CD14-positive monocyte (primary cell): ENCODE results near the gene MBD5. TPM values are rescaled to one million over a fixed set of nuclear protein-coding genes. Genes with fewer than 3 reads are reported as not detected.

Source experiments
- DNase-seq, 3 donors: peaks; one replicate each; pipeline ENCODE4 v3.0.0-alpha.2; 2011 to 2022
- H2AFZ ChIP-seq: 2 replicates; pipeline ENCODE4 v1.6.0; 2012; ENCODE audit warnings: mild to moderate bottlenecking, low read depth, low read length, inconsistent platforms; ENCODE audit not compliant: insufficient read depth, poor library complexity, severe bottlenecking
- H3K27ac ChIP-seq, 2 donors: 1 replicate in 1 of 2; 2 replicates in 1 of 2; pipeline ENCODE4 v1.5.1; 2012 to 2013; ENCODE audit warnings: low read length in 2 of 2, control low read depth in 1 of 2, inconsistent platforms in 1 of 2, low read depth in 1 of 2, mild to moderate bottlenecking in 1 of 2
- H3K27me3 ChIP-seq, 2 donors: one replicate each; pipeline versions ENCODE4 v1.6.0 to v1.6.1; 2011 to 2013; ENCODE audit warnings: low read length in 2 of 2; ENCODE audit not compliant: control insufficient read depth in 2 of 2, insufficient read depth in 2 of 2
- H3K36me3 ChIP-seq, 2 donors: replicated peaks in 1 of 2; 1 replicate in 1 of 2; 2 replicates in 1 of 2; pipeline versions ENCODE4 v1.5.1 to v1.6.1; 2012 to 2013; ENCODE audit warnings: low read length in 2 of 2, control low read depth in 1 of 2, inconsistent platforms in 1 of 2, mild to moderate bottlenecking in 1 of 2; ENCODE audit not compliant: insufficient read depth in 2 of 2, control insufficient read depth in 1 of 2
- H3K4me1 ChIP-seq, 2 donors: 1 replicate in 1 of 2; 2 replicates in 1 of 2; pipeline versions ENCODE4 v1.5.1 to v1.6.1; 2012 to 2013; ENCODE audit warnings: low read length in 2 of 2, control low read depth in 1 of 2, inconsistent platforms in 1 of 2, mild to moderate bottlenecking in 1 of 2, moderate library complexity in 1 of 2; ENCODE audit not compliant: insufficient read depth in 2 of 2, control insufficient read depth in 1 of 2
- H3K4me2 ChIP-seq: replicated peaks from 2 replicates; pipeline ENCODE3; 2012; ENCODE audit warnings: low read length, moderate library complexity, mild to moderate bottlenecking; ENCODE audit not compliant: poor library complexity, severe bottlenecking; ENCODE audit errors: extremely low read depth
- H3K4me3 ChIP-seq, 3 experiments: fragments of 200-600 bp in 1 of 3; sonication (generic) in 1 of 3; replicated peaks in 1 of 3; 1 replicate in 2 of 3; 2 replicates in 1 of 3; pipeline ENCODE4 v1.5.1; 2011 to 2013; ENCODE audit warnings: low read length in 3 of 3, mild to moderate bottlenecking in 3 of 3, control low read depth in 2 of 3, low read depth in 2 of 3, inconsistent platforms in 1 of 3, moderate library complexity in 1 of 3
- H3K79me2 ChIP-seq: 2 replicates; pipeline ENCODE4 v1.6.0; 2012; ENCODE audit warnings: mild to moderate bottlenecking, control low read depth, inconsistent platforms, low read length, moderate library complexity; ENCODE audit not compliant: insufficient read depth
- H3K9ac ChIP-seq: 2 replicates; pipeline ENCODE4 v1.6.0; 2017; ENCODE audit warnings: low read length, mild to moderate bottlenecking; ENCODE audit not compliant: insufficient read depth, poor library complexity, severe bottlenecking
- H3K9me3 ChIP-seq, 2 donors: replicated peaks in 1 of 2; 1 replicate in 1 of 2; 2 replicates in 1 of 2; pipeline versions ENCODE4 v1.5.1 to v1.6.1; 2012 to 2013; ENCODE audit warnings: low read length in 2 of 2, control low read depth in 1 of 2; ENCODE audit not compliant: control insufficient read depth in 1 of 2, insufficient read depth in 1 of 2
- H4K20me1 ChIP-seq: 2 replicates; pipeline ENCODE4 v1.6.0; 2012; ENCODE audit warnings: mild to moderate bottlenecking, low read length, control low read depth, moderate library complexity; ENCODE audit not compliant: insufficient read depth
- H3K27ac Mint-ChIP-seq, 7 donors: one replicate each; pipeline ENCODE4 v1.8.0; 2020; ENCODE audit warnings: mild to moderate bottlenecking in 7 of 7, mixed read lengths in 7 of 7, moderate library complexity in 6 of 7, inconsistent platforms in 2 of 7
- H3K27me3 Mint-ChIP-seq, 3 donors: one replicate each; pipeline ENCODE4 v1.8.0; 2021 to 2022; ENCODE audit warnings: low read depth in 3 of 3, mild to moderate bottlenecking in 3 of 3, mixed read lengths in 3 of 3, moderate library complexity in 3 of 3, inconsistent platforms in 1 of 3
- H3K36me3 Mint-ChIP-seq, 2 donors: one replicate each; pipeline ENCODE4 v1.8.0; 2020; ENCODE audit warnings: mixed read lengths in 2 of 2, inconsistent platforms in 1 of 2, mild to moderate bottlenecking in 1 of 2
- H3K4me1 Mint-ChIP-seq: one replicate; pipeline ENCODE4 v1.8.0; 2020; ENCODE audit warnings: mild to moderate bottlenecking, mixed read lengths
- H3K4me3 Mint-ChIP-seq, 2 donors: one replicate each; pipeline ENCODE4 v1.8.0; 2020; ENCODE audit warnings: mild to moderate bottlenecking in 2 of 2, mixed read lengths in 2 of 2, moderate library complexity in 1 of 2
- H3K9me3 Mint-ChIP-seq, 7 donors: one replicate each; pipeline ENCODE4 v1.8.0; 2020 to 2022; ENCODE audit warnings: mixed read lengths in 7 of 7, mild to moderate bottlenecking in 6 of 7, moderate library complexity in 6 of 7, inconsistent platforms in 2 of 7
- WGBS: methylation state at CpG from one replicate; pipeline ENCODE4 v1.1.5; 2013; ENCODE audit warnings: missing lambda C conversion rate; ENCODE audit not compliant: insufficient coverage; 5-methylcytosine and 5-hydroxymethylcytosine counted together
- intact Hi-C, 2 donors: fragments of 100-400 bp; cut with micrococcal nuclease; formaldehyde crosslinking; loops; one replicate each; pipeline versions ENCODE4 v1.15.0 to v1.15.1; 2023
- polyA plus RNA-seq, 3 donors: library from polyadenylated mRNA; depleted of rRNA in 1 of 3; unstranded in 2 of 3; stranded (reverse) in 1 of 3; fragments of 300-500 nt in 2 of 3; fragments of >200 nt in 1 of 3; fragmentation: Illumina TruSeq in 2 of 3; gene quantifications; 1 replicate in 2 of 3; 2 replicates in 1 of 3; pipeline ENCODE4 v1.2.3, GENCODE V29; 2012 to 2021
- TF ChIP-seq, protein P1 (sequence below): fragments of 200-600 bp; IDR thresholded peaks from one replicate; pipeline ENCODE4 v1.8.0; 2022; ENCODE audit warnings: antibody characterized with exemption, mild to moderate bottlenecking

MBD5 gene
- polyA plus RNA-seq, 3 donors: 2.3 to 5.7 (median 3.5) TPM

- no peaks in the 10 kb centered on the region for H3K36me3 ChIP-seq
- no peak overlapping the region for H3K9ac ChIP-seq
- Mint-ChIP-seq H3K27me3 (peaks cover 0 to 2% (median 2%) of the 10 kb centered on the region in 3 donors), H3K4me3 (no peak overlapping the region), H3K4me1 (peaks cover 2% of the 10 kb centered on the region), H3K9me3 (peaks cover 0 to 5% (median 0%) of the 10 kb centered on the region in 7 donors), H3K36me3 (peaks cover 5 to 15% of the 10 kb centered on the region in 2 donors), H3K27ac (no peak overlapping the region)
- H3K4me1 ChIP-seq: no peaks in the 10 kb centered on the region
- no peak overlapping the region for H3K27ac ChIP-seq
- WGBS: no CpG with 5 or more reads among the region's 3 CpGs
- no peak overlapping the region for H3K4me3 ChIP-seq
- H3K4me2 ChIP-seq: no peak overlapping the region
- no peaks in the 10 kb centered on the region for H4K20me1 ChIP-seq
- H2AFZ ChIP-seq: no peak overlapping the region
- H3K27me3 ChIP-seq: no peaks in the 10 kb centered on the region
- TF ChIP-seq, protein P1, sequence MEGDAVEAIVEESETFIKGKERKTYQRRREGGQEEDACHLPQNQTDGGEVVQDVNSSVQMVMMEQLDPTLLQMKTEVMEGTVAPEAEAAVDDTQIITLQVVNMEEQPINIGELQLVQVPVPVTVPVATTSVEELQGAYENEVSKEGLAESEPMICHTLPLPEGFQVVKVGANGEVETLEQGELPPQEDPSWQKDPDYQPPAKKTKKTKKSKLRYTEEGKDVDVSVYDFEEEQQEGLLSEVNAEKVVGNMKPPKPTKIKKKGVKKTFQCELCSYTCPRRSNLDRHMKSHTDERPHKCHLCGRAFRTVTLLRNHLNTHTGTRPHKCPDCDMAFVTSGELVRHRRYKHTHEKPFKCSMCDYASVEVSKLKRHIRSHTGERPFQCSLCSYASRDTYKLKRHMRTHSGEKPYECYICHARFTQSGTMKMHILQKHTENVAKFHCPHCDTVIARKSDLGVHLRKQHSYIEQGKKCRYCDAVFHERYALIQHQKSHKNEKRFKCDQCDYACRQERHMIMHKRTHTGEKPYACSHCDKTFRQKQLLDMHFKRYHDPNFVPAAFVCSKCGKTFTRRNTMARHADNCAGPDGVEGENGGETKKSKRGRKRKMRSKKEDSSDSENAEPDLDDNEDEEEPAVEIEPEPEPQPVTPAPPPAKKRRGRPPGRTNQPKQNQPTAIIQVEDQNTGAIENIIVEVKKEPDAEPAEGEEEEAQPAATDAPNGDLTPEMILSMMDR: no peak
- intact Hi-C loops: no loop called here
- peaks cover 0 to 2% of the 10 kb centered on the region in 2 donors for H3K9me3 ChIP-seq
- DNase-seq: no peak
- peaks cover 8% of the 10 kb centered on the region for H3K79me2 ChIP-seq
Measured at GRCh38 chr2:148052687-148053086, 31.8 kb downstream of the MBD5 start.

DNA sequence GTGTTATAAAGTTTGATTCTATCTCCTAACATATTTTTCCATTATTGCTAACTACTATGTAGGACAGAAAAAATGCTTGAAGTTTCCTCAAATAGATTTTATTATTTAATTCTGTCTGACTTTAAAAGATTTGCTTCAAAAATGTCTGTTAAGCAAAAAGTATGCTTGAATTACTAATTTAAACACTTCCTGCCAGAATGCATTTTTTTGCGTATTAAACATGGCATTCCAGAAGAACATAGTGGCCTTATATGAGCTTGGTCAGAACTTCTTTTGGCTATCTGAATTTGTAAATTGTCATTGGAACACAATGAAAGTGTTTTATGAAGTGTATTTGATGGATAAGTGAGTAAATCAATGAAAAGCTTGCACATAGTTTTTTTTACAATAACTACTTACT lies 37.8 kb downstream of the MBD5 start:
- Histone ChIP-seq H3K27ac (no peak overlapping the region), H3K4me2 (no peak overlapping the region), H3K4me3 (no peak overlapping the region), H3K27me3 (no peaks in the 10 kb centered on the region), H2AFZ (no peak overlapping the region), H4K20me1 (no peaks in the 10 kb centered on the region), H3K36me3 (no peaks in the 10 kb centered on the region), H3K4me1 (no peaks in the 10 kb centered on the region), H3K9ac (no peak overlapping the region), H3K9me3 (peaks cover 0 to 2% of the 10 kb centered on the region in 2 donors), H3K79me2 (no peaks in the 10 kb centered on the region)
- Mint-ChIP-seq H3K9me3 (peaks cover 0 to 5% (median 1%) of the 10 kb centered on the region in 7 donors), H3K4me3 (no peak overlapping the region), H3K27me3 (no peaks in the 10 kb centered on the region), H3K27ac (no peak overlapping the region), H3K36me3 (peaks cover 7 to 19% of the 10 kb centered on the region in 2 donors), H3K4me1 (no peaks in the 10 kb centered on the region)
- no peak for DNase-seq
- TF ChIP-seq, protein P1: no peak
- intact Hi-C loops: no loop called here
- WGBS: no CpG with 5 or more reads among the region's 1 CpG
